Measurements from ENCODE around the gene TAF6L. TPM values are rescaled to one million over a fixed set of nuclear protein-coding genes. Genes with fewer than 3 reads are reported as not detected.
"Not testable (repeated sequence)": the region's sequence is repeated elsewhere in the genome, so short reads cannot be mapped to it uniquely, and the experiment has no call there.

Gene TAF6L
- polyA plus RNA-seq, 3 donors = 5.1 to 35.5 (median 5.3) TPM

DNA sequence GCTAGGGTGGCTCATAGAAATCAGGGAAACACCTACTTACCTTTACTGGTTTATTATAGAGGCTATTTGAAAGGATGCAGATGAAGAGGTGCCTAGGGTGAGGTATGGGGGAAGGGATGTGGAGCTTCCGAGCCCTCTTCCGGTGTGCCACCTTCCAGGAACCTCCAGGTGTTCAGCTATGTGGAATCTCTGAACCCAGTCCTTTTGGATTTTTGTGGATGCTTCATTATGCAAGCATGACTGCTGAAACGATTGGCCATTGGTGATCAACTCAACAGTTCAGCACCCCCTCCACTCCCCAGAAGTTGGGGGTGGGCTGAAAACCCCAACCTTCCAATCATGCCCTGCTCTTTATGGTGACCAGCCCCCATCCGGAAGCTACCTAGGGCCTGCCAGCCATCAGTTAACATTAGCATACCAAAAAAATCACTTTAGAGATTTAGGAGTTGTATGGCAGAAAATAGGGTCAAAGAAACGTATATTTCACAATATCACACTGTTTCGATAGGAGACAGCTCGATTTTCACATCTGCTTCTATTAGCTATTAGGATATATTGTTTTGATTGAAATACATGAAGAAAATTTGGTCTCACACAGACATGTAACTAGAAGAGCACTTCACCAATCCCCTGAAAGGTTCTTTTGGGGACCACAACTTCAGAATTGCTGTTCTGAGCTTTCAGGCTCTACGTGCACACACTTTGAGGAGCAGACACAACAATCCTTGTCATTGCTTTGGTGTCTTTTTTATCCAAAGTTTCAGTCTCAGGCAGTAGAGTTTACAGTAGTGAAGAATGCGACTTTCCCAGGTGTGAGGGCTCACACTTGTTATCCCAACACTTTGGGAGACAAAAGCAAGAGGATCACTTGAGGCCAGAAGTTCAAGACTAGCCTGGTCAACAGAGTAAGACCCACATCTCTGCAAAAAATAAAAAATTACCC lies 13.1 kb upstream of the TAF6L start:
- Mint-ChIP-seq H3K27me3 (ENCODE audit: low read depth in 3 of 3) (peaks cover 1 to 3% (median 2%) of the 10 kb centered on the region in 3 donors), H3K27ac (peak overlapping the region in 1 of 7 donors; percentile 25), H3K4me3 (no peak overlapping the region), H3K9me3 (no peaks in the 10 kb centered on the region), H3K36me3 (peaks cover 4 to 6% of the 10 kb centered on the region in 2 donors), H3K4me1 (peaks cover 21% of the 10 kb centered on the region)
- Histone ChIP-seq H3K4me1 (ENCODE audit: control insufficient read depth in 1 of 2, insufficient read depth in 2 of 2, low read length in 2 of 2) (peaks cover 20 to 30% of the 10 kb centered on the region in 2 donors), H3K79me2 (ENCODE audit: insufficient read depth, low read length) (peaks cover 23% of the 10 kb centered on the region), H3K9ac (ENCODE audit: insufficient read depth, low read length, poor library complexity, severe bottlenecking) (no peak overlapping the region), H4K20me1 (ENCODE audit: insufficient read depth, low read length) (no peaks in the 10 kb centered on the region), H3K9me3 (replicated peaks in 1 of 2; ENCODE audit: control insufficient read depth in 1 of 2, insufficient read depth in 1 of 2, low read length in 2 of 2) (no peaks in the 10 kb centered on the region), H3K27ac (ENCODE audit: low read depth in 1 of 2, low read length in 2 of 2) (no peak overlapping the region), H3K36me3 (replicated peaks in 1 of 2; ENCODE audit: control insufficient read depth in 1 of 2, insufficient read depth in 2 of 2, low read length in 2 of 2) (no peaks in the 10 kb centered on the region), H3K4me3 (replicated peaks in 1 of 3; ENCODE audit: low read depth in 2 of 3, low read length in 3 of 3) (no peak overlapping the region), H3K27me3 (ENCODE audit: control insufficient read depth in 2 of 2, insufficient read depth in 2 of 2, low read length in 2 of 2) (no peaks in the 10 kb centered on the region), H2AFZ (ENCODE audit: insufficient read depth, low read depth, low read length, poor library complexity, severe bottlenecking) (no peak overlapping the region), H3K4me2 (replicated peaks; ENCODE audit: extremely low read depth, low read length, poor library complexity, severe bottlenecking) (no peak overlapping the region)
- intact Hi-C loops (cut with micrococcal nuclease) = no loop called here
- DNase-seq = no peak
- WGBS (ENCODE audit: insufficient coverage) = 92% methylated on average over 3 of the region's 9 CpGs
- TF ChIP-seq, protein P1, sequence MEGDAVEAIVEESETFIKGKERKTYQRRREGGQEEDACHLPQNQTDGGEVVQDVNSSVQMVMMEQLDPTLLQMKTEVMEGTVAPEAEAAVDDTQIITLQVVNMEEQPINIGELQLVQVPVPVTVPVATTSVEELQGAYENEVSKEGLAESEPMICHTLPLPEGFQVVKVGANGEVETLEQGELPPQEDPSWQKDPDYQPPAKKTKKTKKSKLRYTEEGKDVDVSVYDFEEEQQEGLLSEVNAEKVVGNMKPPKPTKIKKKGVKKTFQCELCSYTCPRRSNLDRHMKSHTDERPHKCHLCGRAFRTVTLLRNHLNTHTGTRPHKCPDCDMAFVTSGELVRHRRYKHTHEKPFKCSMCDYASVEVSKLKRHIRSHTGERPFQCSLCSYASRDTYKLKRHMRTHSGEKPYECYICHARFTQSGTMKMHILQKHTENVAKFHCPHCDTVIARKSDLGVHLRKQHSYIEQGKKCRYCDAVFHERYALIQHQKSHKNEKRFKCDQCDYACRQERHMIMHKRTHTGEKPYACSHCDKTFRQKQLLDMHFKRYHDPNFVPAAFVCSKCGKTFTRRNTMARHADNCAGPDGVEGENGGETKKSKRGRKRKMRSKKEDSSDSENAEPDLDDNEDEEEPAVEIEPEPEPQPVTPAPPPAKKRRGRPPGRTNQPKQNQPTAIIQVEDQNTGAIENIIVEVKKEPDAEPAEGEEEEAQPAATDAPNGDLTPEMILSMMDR (IDR thresholded peaks at IDR 0.05) = no peak

- Histone ChIP-seq H3K4me3 (replicated peaks in 1 of 3; ENCODE audit: low read depth in 2 of 3, low read length in 3 of 3) (peak overlapping the region; percentile 9 to 93 (median 10)), H3K79me2 (ENCODE audit: insufficient read depth, low read length) (peaks cover 30% of the 10 kb centered on the region), H2AFZ (ENCODE audit: insufficient read depth, low read depth, low read length, poor library complexity, severe bottlenecking) (peak overlapping the region; percentile 59), H3K36me3 (replicated peaks in 1 of 2; ENCODE audit: control insufficient read depth in 1 of 2, insufficient read depth in 2 of 2, low read length in 2 of 2) (peaks cover 6 to 20% of the 10 kb centered on the region in 2 donors), H3K4me2 (replicated peaks; ENCODE audit: extremely low read depth, low read length, poor library complexity, severe bottlenecking) (peak overlapping the region; percentile 85), H3K4me1 (ENCODE audit: control insufficient read depth in 1 of 2, insufficient read depth in 2 of 2, low read length in 2 of 2) (peaks cover 12 to 16% of the 10 kb centered on the region in 2 donors)
- not testable (repeated sequence) for H3K27ac ChIP-seq (ENCODE audit: low read depth in 1 of 2, low read length in 2 of 2); H3K27me3 ChIP-seq (ENCODE audit: control insufficient read depth in 2 of 2, insufficient read depth in 2 of 2, low read length in 2 of 2); H4K20me1 ChIP-seq (ENCODE audit: insufficient read depth, low read length); H3K9me3 Mint-ChIP-seq; H3K9me3 ChIP-seq (replicated peaks in 1 of 2; ENCODE audit: control insufficient read depth in 1 of 2, insufficient read depth in 1 of 2, low read length in 2 of 2); H3K27me3 Mint-ChIP-seq (ENCODE audit: low read depth in 3 of 3); H3K9ac ChIP-seq (ENCODE audit: insufficient read depth, low read length, poor library complexity, severe bottlenecking); DNase-seq
- intact Hi-C loops (cut with micrococcal nuclease) = loop anchor here in 1 of 2 donors (1.0 kb wide), 1 partner anchor 26 kb away; the partner anchor contains the start of gene TMEM179B
- H3K4me3 Mint-ChIP-seq = peak overlapping the region; percentile 80 to 95
- H3K4me1 Mint-ChIP-seq = peaks cover 15% of the 10 kb centered on the region
- H3K27ac Mint-ChIP-seq = peak overlapping the region; percentile 41 to 90 (median 80)
- peaks cover 15 to 28% of the 10 kb centered on the region in 2 donors for H3K36me3 Mint-ChIP-seq
- WGBS (ENCODE audit: insufficient coverage) = no CpG with 5 or more reads among the region's 9 CpGs
Measured at GRCh38 chr11:62760867-62761227, 10.3 kb upstream of the TAF6L start.

Measured in CD14-positive monocyte (primary cell).